Brain pericyte (primary cell): ENCODE data around the gene PIK3CD.

Experiments used
- DNase-seq: peaks from one replicate; pipeline ENCODE4 v3.0.0-alpha.2; 2012; ENCODE audit warnings: low read depth, low spot score

Gene PIK3CD

DNA sequence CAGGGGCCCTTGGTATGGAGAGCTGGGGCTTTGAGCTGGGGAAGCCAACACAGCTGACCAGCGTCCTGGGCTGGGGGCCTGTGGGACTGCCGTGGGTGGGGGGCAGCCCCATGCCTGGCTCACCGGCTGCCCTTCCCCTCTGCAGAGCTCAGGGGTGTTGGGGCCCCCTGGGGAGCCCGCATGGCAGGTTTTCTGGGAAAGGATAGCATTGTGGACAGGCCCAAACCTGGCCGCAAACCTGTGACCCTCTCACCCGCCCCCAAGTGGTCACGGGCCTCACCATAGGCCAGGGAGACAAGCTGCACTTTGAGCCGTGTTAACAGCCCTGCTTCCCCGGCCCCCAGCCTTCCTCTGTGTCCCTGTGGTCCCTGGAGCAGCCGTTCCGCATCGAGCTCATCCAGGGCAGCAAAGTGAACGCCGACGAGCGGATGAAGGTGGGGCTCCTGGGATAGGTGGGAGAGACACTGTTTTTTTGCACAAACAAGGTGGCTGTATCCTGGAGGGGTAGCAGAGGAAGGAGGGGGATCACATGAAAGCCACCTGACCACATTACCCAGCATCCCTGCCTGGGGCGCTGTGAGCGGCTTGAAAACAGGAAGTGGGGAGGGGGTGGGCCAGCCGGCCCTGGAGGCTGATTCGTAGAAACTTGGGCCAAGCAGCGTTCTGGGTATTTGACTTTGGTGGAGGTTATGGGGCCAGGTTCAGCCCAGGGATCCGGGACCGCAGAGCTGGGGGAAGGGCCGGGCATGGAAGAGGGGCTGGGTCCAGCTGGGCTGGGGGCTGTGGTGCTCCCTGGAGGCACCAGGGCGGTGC, 65.9 kb downstream of the PIK3CD start:
- no peak for DNase-seq

DNA sequence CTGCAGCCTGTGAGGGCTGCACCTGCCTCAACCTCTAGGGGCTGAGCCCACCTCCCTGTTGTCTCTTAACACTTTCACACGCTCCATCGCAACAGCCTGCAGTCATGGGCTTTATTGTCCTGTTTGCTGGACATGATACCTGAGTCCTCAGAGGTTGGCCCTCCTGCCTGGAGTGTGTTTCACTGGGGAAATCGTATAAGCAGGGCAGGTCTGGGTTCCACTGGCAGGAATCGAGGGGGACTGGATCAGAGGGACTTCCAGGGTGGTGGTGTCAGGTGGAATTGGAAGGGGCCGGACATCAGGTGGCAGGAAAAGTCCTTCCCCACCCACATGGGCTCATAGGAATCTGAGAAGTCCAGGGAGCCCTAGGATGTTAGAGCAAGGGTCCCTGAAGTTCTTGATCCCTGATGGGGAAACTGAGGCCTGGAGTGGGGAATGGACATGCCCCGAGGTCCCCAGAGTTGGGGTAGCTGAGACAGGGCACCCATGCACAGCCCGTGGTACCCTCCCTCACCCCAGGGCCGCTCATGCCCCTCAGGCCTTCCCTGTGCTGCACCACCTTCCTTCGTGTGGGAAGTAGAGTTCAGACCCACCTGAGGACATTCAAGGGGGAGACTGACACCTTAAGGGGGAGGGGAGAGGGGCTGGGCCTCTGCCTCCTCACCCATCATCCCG, 66.6 kb downstream of the PIK3CD start:
- no peak for DNase-seq

DNA sequence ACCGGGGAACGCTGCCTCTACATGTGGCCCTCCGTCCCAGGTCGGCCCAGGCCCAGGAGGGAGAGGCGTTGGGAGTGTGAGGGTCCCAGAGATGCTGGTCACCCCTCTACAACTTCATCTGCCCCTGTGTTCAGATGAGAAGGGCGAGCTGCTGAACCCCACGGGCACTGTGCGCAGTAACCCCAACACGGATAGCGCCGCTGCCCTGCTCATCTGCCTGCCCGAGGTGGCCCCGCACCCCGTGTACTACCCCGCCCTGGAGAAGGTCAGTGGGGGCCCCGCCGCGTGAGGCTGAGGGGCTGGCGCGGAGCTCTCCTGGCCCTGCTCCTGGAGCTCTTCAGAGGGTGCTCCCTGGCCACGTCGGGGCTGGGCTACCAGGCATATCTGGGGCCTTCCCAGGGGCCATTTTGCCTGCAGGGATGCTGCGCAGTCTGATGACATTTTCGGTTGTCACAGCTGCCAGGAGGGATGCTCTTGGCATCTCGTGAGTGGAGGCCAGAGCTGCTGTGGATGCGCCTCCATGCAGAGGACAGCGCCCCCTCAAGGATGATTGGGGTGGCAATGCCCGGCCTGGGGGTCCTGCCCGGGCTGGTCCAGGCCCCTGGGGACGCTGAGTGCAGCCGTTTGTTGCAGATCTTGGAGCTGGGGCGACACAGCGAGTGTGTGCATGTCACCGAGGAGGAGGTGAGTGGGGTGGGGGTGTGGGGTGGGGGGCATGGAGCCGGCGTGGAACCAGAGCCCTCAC, 68.6 kb downstream of the PIK3CD start:
- no peak for DNase-seq

GRCh38 chr1:9720785-9721605, 69.5 kb downstream of the PIK3CD start:
- no peak for DNase-seq

- no peak for DNase-seq
These were observed 70.3 kb downstream of the PIK3CD start for GRCh38 chr1:9721606-9722377.

DNA sequence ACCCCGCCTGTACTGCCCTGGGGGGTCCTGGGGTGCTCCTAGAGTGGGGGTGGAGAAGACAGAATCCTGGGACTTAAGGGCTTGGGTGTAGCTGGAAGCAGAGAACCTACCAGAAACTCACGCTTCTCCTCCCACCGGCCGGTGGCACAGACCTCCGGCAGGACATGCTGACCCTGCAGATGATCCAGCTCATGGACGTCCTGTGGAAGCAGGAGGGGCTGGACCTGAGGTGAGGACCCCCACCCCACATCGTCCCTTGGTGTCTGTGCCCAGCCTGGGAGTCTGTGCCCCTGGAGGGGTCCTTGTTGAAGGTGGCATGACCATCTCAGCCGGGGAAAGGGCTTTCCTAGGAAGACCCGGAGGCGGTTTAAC, 70.8 kb downstream of the PIK3CD start:
- DNase-seq: no peak

- no peak for DNase-seq
These were observed 71.7 kb downstream of the PIK3CD start for GRCh38 chr1:9723068-9723805.

- DNase-seq: no peak
These were observed 72.4 kb downstream of the PIK3CD start for GRCh38 chr1:9723926-9724325.

DNA sequence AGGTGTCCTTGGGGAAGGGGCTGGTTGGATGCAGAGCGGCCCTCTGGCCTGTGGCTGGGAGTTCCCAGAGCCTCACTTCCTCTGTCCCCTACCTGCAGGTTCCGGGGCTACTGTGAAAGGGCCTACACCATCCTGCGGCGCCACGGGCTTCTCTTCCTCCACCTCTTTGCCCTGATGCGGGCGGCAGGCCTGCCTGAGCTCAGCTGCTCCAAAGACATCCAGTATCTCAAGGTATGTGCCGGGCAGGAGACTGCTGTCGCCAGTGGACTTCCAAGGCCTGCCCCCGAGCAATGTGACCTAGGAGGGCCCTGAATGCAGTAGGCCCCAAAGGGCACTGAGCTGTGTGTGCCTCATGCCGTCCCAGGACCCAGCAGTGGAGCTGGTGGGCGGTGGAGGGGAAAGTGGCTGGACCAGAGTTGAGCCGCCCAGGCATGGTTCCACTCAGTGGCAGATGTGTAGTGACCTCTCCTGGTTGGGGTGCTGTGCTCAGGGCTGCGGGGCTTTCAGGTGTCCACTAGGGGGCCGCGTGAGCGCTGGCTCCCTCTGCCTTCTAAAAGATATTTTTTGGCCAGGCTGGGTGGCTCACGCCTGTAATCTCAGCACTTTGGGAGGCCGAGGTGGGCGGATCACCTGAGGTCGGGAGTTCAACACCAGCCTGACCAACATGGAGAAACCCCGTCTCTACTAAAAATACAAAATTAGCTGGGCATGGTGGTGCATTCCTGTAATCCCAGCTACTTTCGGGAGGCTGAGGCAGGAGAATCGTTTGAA, 73.4 kb downstream of the PIK3CD start:
- no peak for DNase-seq

- DNase-seq: no peak
These were observed 74.9 kb downstream of the PIK3CD start for GRCh38 chr1:9726406-9726805.

- no peak for DNase-seq
These were observed 75.5 kb downstream of the PIK3CD start for GRCh38 chr1:9726905-9727595.

GRCh38 chr1:9728451-9729295, 77.1 kb downstream of the PIK3CD start:
- DNase-seq: no peak

- no peak for DNase-seq
These were observed 78.0 kb downstream of the PIK3CD start for GRCh38 chr1:9729523-9729922.

DNA sequence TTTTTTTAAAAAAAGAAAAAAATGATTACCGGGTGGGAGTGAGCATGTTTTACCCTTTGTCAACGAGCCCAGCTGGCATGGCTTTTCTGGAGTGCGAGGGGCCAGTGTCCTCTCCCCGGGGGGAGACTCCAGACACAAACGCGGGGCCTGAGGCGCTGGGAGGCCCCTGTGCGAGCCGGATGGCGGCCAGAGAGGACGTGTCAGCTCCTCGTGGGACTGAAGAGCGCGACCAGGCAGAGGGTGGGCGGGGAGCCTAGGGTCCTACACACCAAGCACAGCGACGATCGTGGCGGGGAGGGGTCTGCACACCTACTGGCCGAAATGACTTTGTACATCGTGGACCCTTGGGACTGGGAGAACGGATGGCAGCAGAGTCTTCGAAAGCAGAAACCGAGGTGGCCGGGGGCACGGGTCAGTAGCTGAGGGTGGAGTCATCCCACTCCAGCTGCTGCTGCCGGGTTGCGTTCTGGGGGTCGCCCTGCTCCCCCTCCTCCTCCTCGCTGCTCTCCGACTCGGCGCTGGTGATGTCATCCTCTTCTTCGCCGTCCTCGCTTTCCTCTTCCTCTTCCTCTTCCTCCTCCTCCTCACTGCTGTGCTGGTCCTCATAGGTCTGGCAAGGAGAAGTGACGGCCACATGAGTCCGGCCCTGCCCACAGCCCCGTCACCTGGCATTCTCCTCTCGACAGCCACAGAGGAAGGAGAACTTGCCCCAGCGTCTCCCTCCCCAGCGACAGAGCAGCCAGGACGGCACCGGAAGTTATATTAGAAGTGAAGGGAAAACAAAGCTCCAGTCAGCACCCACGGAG, 78.8 kb downstream of the PIK3CD start:
- DNase-seq: no peak

GRCh38 chr1:9731051-9731537, 79.6 kb downstream of the PIK3CD start:
- no peak for DNase-seq

DNA sequence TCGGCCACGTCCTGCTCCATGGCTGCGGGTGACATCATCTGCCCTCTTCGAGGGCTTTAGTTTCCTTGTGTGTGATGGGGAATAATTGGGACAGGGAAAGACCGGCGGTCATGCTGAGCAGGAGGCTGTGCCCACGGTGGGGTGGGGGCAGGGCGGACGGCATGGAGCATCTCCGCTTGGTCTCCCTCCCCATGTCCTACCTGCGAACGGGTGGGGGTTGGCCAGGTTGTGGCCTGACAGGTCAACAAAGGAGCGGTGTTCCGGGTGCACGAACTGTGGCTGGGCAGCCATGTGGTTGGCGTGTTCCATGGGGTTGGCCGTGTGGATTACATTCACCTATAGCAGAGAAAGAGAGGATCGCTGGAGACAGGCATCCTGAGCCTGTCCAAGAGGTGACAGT, 80.0 kb downstream of the PIK3CD start:
- DNase-seq: no peak
